ENCODE data around the gene HIVEP2.

HIVEP2 gene

DNA sequence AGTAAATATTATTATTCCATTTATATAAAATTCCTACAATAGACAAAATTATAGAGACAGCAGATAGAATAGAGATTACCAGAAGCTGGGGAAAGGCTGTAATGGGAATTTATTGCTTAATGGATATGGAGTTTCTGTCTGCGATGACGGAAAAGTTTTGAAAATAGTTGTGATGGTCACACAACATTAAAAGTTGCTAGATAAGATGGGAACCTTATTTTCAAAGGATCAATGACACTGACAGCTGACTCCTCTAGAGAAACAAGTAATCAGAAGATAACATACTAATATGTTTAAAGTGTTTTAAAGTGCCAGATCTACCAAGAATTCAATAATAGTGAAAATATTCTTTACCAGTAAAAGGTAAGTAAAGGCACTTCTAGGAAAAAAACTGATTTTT is 236.3 kb downstream of the HIVEP2 start:
- in situ Hi-C loops (cut with MboI; ENCODE audit: low sequenced_read_pairs), result no loop called here

DNA sequence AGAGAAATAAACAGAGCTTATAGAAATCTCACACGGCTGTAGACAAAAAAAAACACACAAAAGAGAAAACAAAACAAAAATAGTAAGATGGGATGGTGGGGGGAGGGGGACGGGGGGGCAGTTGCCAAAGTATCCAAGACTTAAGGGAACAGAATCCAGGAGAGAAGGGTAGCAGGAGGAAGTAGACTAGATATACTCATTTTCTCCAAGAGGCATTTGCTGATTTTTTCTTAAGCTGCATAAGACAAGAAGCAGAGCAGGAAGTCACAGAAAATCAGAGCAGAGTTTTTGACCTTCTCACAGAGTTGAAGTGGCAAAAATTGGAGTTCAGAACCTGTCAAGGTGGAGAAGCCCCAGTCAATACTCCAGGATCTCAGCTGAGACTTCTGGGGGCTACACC is 237.7 kb downstream of the HIVEP2 start:
- in situ Hi-C loops (cut with MboI; ENCODE audit: low sequenced_read_pairs), result no loop called here

GRCh38 chr6:142706210-142706609 is 238.8 kb downstream of the HIVEP2 start:
- in situ Hi-C loops (cut with MboI; ENCODE audit: low sequenced_read_pairs), result no loop called here

DNA sequence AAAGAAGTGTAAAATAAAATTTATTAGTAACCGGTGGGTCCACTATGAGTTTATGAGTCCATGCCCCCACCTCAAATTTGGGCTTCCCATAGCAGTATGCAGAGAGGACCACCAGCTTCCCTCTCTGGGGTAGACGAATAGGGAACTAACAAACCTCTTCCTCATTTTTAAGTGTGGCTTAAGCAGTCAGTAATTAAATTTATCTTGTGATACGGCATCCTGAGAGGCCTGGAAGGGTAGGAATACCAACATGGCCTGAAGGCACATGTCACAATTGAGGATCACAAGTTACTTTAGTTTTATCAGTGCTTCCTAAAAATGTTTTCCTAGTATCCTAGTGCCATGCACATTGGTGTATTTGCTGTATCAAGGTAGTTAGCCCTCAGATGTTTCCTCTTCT is 239.9 kb downstream of the HIVEP2 start:
- in situ Hi-C loops (cut with MboI; ENCODE audit: low sequenced_read_pairs), result no loop called here

GRCh38 chr6:142702501-142703460 is 242.2 kb downstream of the HIVEP2 start:
- in situ Hi-C loops (cut with MboI; ENCODE audit: low sequenced_read_pairs), result no loop called here

Data from HL-60/S4 treated with phorbol 12-myristate 13-acetate at 8.2 ng/mL for 4 days and 3 days (cell line).